Measurements from ENCODE around the gene ASPA.

ASPA gene

GRCh38 chr17:3544365-3544764 is 68.6 kb downstream of the ASPA start:
- H3K27ac ChIP-seq: no peak overlapping the region
- TF ChIP-seq, protein P1, sequence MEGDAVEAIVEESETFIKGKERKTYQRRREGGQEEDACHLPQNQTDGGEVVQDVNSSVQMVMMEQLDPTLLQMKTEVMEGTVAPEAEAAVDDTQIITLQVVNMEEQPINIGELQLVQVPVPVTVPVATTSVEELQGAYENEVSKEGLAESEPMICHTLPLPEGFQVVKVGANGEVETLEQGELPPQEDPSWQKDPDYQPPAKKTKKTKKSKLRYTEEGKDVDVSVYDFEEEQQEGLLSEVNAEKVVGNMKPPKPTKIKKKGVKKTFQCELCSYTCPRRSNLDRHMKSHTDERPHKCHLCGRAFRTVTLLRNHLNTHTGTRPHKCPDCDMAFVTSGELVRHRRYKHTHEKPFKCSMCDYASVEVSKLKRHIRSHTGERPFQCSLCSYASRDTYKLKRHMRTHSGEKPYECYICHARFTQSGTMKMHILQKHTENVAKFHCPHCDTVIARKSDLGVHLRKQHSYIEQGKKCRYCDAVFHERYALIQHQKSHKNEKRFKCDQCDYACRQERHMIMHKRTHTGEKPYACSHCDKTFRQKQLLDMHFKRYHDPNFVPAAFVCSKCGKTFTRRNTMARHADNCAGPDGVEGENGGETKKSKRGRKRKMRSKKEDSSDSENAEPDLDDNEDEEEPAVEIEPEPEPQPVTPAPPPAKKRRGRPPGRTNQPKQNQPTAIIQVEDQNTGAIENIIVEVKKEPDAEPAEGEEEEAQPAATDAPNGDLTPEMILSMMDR (IDR thresholded peaks at IDR 0.05): no peak
- no peak for DNase-seq (ENCODE audit: low spot score)
- no peak overlapping the region for H3K4me3 ChIP-seq

DNA sequence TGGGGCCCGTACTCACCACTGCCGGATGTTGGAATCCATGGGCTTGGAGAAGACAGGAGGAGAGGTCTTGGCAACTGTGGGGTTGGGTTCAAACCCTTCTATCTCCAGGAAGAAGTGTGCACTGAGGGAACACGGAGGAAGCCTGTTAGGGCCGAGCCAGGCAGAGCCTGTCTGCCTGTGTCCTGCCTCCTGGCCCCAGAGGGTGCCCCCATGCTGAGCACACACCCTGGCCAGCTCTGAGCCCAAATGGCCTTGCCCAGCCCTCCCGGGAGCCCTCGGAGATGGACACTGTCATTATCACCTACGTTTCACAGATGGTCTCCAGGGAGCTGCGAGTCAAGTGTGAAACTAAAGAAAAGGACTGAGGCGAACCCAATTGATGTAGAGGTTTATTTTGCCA is 69.4 kb downstream of the ASPA start:
- Histone ChIP-seq H3K27ac (no peak overlapping the region), H3K4me3 (no peak overlapping the region)
- DNase-seq (ENCODE audit: low spot score): no peak
- TF ChIP-seq, protein P1 (IDR thresholded peaks at IDR 0.05): no peak

DNA sequence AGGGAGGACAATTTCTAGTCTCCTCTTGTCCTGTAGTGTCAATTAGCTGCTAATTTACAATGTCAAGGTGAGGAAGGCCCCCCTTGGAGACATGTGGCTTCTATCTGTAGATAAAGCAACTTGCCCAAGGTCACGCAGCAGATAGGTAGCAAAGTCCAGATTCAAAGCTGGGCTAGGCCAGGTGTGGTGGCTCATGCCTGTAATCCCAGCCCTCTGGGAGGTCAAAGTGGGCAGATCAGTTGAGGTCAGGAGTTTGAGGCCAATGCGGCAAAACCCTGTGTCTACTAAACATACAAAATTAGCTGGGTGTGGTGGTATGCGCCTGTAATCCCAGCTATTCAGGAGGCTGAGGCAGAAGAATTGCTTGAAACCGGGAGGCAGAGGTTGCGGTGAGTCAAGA is 70.7 kb downstream of the ASPA start:
- DNase-seq (ENCODE audit: low spot score): peak; percentile 36
- Histone ChIP-seq H3K4me3 (no peak overlapping the region), H3K27ac (no peak overlapping the region)
- TF ChIP-seq, protein P1 (IDR thresholded peaks at IDR 0.05): no peak

DNA sequence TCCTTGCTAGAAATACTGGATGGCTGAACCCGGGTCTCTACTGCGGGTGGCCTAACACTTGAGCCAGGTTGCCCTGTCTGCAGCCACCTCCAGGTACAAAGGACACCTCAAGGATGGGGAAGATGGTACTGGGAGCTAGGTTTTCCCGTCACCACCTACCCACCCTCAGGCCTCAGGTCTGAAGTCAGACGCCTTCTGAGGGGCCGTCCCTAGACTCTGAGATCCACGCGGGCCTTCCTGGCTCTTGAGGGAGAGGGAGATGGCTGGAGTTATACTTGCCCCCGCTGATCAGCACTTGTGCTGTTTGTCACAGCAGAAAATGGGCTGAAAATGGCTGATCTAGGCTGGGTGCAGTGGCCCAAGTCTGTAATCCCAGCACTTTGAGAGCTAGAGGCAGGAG is 71.2 kb downstream of the ASPA start:
- Histone ChIP-seq H3K4me3 (no peak overlapping the region), H3K27ac (no peak overlapping the region)
- TF ChIP-seq, protein P1 (IDR thresholded peaks at IDR 0.05): no peak
- DNase-seq (ENCODE audit: low spot score): peak; percentile 63

GRCh38 chr17:3547628-3548027 is 71.8 kb downstream of the ASPA start:
- TF ChIP-seq, protein P1 (IDR thresholded peaks at IDR 0.05): no peak
- DNase-seq (ENCODE audit: low spot score): peak; percentile 45
- Histone ChIP-seq H3K27ac (no peak overlapping the region), H3K4me3 (no peak overlapping the region)

GRCh38 chr17:3549610-3550162 is 73.9 kb downstream of the ASPA start:
- TF ChIP-seq, protein P1 (IDR thresholded peaks at IDR 0.05): no peak
- no peak overlapping the region for H3K27ac ChIP-seq
- H3K4me3 ChIP-seq: no peak overlapping the region
- no peak for DNase-seq (ENCODE audit: low spot score)

DNA sequence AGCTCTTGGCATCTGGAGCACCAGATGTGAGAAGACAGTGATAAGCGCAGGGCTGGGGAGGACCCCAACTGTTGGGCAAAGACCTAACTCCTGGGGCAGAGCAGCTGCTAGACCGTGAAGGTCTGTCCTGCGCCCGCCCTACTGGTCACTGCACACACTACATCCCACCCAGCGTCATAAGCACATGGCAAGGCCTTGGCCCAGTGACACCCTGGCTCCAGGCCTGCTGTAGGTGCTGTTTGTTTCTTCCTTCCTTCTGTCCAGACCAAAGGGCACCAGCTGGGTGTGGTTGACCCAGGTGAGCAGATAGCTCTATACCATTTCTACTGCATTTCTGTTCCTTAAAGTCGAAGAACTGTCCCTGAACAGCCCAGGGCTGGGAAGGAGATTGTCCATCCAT is 75.4 kb downstream of the ASPA start:
- peak; percentile 47 for DNase-seq (ENCODE audit: low spot score)
- Histone ChIP-seq H3K27ac (no peak overlapping the region), H3K4me3 (no peak overlapping the region)
- TF ChIP-seq, protein P1 (IDR thresholded peaks at IDR 0.05): no peak

Data from coronary artery (tissue), 2 donors.